Measurements from ENCODE around the gene OTOF.

The OTOF gene

DNA sequence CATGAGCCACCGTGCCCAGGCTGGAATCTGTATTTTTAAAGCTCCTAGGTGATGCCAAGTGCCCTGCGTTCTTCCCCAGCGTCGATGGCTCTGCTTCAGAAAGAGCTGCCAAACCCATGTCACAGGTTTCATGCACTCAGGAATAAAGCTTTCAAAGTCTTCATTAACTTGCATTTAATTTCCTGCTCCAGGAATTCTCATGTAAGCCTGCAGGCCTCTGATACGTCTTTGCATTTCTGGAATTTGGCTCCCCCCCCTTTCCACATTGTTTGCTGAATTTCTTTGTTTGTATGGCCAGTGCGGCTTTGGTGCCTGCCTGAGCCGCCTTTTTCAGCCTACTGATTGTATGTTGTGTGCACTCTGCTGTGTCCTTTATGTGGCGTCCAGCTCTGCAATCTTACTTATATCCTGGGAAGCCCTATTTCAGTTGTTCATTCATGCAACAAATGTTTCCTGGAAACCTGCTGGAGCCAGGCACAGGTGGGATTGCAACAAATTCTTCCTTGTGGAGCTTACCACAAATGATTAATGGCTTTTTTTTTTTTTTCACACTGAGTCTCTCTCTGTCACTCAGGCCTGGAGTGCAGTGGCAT, 17.9 kb upstream of the OTOF start:
- no peak for DNase-seq

DNA sequence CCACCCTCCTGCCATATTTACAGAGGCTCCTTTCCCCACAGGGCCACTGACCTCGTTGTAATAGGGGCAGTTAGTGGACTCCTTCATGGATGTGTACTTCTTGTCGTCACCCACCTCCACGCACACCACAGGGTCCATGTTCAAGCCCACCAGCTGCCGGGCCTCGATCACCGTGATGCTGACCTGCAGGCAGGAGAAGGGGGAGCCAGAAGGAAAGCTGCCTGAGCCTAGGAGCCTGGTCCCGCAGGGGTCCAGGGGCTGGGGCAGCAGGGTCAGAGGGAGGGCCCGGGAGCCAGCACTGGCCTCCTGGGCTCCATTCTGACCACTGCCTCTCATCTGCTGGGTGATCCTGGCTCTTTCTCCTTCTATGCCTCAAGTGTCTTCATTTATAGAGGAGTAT, 17.0 kb upstream of the OTOF start:
- DNase-seq: no peak

DNA sequence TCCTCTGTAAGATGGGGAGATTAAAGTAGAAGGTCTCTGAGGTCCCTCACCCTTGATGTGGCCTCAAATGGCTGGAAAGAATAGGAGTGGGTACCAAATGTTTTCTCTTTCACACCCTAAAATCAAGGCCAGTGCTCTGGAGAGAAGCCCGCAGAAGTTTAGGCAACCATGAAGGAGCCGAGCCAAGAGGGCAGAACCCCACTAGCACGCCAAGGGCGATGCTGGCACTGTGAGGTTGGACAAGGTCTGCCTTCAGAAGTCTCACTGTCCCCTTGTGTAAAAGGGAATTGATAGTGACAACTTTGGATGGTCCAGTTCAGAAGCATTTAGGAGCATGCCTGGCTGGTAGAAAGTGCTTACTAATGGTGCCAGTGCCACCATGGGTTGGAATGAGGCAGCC, 16.3 kb upstream of the OTOF start:
- DNase-seq: no peak

- no peak for DNase-seq
These were observed 15.6 kb upstream of the OTOF start for GRCh38 chr2:26493566-26493965.

DNA sequence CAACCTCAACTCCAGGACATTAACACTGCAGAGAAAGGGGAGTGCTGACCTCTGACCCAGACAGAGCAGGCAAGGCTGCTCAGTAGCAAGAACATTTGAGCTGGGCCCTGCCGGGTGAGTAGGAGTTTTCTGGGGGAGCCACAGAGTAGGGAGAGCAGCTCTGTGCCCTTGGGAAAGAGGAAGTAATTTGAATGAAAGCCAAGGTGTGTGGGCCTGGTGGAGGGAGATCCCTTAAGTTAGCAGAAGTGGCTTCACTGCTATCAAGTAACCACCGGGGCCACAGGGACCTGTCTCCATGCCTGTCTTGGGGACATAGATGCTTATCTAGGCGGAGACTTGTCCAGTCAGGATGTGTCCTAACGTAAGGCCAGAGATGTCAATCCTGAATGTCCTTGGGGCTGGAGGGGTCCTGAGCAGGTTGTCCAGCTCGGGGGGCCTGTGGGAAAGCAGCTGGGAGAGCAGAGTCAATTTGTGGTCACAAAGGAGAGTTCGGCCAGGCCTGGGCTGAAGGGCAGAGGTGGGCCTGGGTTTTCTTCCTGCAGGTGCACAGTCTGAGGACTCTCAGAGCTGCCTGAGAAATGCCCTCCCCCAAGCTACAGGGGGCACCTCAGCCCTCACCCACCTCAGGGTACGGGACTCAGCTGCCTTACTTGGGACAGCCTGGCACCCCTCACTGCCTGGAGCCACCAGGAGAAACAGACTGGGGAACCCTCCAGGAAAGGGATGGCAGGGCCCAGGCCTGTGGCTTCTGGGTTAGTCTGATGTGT, 15.0 kb upstream of the OTOF start:
- DNase-seq: no peak

GRCh38 chr2:26491563-26492167, 13.7 kb upstream of the OTOF start:
- DNase-seq: no peak

DNA sequence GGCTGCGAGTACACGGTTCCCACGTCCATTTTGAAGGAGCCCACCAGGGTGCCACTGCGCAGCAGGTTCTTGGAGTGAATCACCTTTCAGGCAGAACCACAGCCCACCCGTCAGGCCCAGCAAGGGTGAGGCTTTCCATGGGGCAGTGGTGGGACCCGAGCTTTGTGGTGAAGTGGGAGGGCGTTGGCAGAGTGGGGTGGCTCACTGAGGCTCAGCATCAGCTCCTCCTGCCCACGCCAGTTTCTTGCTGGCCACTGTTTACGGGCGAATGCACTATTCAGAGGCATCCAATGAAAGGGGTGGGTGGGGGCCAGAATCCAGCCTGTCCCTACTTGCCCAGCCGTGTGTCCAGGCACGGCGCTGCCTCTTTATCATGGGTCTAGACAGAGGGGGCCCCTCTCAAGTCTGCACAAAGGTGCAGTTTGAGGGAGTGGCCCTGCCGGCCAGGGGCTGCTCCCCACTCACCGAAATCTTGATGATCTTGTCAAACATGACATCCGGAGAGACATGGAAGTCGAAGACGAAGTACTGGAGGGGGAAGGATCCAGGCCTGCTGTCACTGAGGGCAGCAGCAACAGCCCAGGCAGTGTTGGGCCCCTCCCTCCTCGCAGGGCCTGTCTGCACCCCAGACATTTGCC, 11.4 kb upstream of the OTOF start:
- no peak for DNase-seq

DNA sequence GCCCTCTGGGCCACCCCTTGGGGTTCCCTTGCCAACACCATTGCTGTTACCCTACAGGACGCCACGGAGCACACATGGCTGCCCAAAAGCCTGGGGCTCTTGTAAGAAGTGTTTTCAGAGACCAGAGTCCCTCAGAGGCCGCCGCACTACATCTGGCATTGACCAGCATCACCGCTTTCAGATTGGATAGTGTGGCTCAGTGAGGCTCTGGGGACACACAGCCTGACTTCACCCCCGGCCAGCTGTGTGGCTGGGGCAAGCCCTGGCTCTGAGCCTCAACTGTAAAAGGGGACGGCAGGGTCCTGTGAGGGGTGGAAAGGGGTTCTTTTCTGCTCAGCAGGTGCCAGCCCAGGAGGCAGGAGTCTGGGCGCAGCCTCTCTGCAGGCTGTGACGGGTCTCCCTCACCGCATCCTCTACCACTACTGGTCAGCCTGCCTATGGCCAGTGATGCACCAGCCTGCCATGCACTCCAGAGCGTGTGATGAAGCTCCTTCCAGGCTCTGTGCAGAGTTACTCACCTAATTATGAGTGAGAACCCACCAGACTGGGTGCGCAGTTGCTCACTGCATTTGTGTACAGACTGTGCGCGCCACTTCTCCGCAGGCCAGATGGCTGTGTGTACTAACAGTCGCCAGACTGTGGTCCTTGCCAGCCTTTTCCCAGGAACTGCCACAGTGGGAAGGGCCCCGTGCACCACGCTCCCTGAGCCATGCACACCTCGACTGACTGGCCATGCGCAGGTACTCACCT, 10.7 kb upstream of the OTOF start:
- no peak for DNase-seq

GRCh38 chr2:26487192-26487591, 9.3 kb upstream of the OTOF start:
- DNase-seq: no peak

DNA sequence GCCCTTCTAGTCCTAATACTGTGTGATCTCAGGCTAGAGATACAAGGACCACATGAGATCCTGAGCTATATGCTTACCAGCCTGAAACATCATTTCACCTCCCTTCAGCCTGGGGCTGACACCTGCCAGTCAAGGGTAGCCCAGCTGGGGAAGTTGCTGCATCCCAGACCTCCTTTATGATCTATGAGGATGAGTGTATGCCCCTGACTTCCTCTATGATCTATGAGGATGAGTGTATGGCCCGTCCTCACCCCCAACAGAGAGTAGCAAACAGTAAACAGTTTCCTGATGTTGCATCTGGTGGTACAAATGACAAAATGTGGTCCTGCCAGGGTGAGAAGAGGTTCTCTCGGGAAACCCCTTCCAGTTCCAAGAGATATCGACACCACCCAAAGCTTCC, 8.9 kb upstream of the OTOF start:
- no peak for DNase-seq

GRCh38 chr2:26485725-26486418, 7.9 kb upstream of the OTOF start:
- DNase-seq: no peak

DNA sequence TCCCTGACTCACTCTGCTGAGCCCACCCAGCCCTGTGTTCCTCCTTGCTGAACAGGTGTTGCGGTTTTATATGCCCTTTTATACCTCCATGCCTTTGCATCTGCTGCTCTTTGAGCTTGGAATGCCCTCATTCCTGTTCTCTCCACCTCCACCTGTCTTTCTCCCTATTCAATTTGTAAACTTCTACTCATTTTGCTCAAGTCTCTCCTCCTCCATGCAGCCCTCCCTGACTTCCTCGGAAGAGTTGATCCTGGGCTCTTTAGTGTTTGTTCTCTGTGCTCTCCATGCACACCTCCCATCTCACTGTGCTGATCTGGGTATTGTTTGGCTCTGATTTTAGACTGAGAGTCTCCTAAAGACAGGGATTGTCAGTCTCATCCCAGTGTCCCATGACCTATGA, 7.2 kb upstream of the OTOF start:
- no peak for DNase-seq

- DNase-seq: no peak
These were observed 6.7 kb upstream of the OTOF start for GRCh38 chr2:26484579-26484978.

DNA sequence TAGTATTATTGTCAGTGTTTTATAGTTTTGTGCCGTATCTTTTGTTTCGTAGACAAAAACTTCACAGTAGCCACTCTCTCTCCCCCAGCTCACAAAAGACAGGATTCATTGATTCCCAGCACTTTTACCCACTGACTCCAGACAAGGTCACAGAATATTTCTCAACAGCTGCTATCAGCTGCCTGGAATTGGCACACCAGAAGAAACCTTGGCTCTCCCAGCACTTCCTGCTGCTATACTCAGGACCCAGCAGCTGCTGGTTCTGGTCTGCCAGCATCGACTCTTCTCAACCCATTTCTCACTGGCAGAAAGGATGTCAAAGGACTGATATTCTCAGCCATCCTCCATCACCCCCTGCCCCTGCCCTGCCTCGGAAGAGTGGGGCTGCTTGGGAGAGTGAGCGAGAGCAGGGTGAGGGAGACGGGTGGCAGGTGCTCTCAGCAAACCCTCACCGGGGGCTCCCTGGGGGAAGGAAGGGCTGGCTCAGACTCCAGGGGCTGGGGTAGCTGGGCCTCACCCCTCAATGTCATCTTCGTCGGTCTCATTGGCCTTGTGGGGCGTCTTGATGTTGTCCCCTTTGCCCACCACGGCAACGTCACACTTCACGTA, 6.1 kb upstream of the OTOF start:
- DNase-seq: no peak

DNA sequence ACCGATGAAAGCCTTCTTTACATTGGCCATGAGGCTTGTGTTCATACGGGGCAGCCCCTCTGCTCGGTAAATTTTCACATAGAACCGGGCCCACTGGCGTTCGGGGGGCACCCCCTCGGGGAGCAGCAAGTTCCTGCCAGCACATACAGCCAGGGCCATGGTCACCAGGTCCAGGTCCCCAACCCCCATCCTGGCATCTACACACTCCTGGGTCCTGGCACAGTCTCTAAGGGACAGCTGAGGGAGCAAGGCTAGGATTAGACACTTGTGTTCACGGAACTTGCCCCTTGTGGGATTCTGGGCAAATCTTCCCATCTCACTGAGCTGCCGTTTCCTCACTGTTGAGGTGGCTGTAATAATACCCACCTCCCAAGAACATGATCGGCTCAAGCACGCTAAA, 5.6 kb upstream of the OTOF start:
- no peak for DNase-seq

- no peak for DNase-seq
These were observed 5.1 kb upstream of the OTOF start for GRCh38 chr2:26483027-26483326.

GRCh38 chr2:26482211-26483026, 4.5 kb upstream of the OTOF start:
- no peak for DNase-seq

DNA sequence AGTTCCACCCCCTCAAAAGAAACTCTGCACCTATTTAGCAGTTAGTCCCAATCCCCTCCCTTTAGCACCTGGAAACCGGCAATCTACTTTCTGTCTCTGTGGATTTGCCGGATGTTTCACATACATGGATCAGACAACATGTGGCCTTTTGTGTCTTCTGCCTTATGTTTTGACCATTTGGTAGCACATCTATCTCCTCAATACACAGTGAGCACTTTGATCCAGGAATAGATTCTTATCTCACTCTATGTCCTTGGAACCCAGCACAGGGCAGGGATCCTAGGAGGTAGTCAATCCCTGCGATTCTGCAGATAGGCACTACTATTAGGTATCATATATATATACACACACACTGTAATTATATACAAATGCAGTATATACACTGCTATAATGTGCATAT, 3.8 kb upstream of the OTOF start:
- DNase-seq: no peak

DNA sequence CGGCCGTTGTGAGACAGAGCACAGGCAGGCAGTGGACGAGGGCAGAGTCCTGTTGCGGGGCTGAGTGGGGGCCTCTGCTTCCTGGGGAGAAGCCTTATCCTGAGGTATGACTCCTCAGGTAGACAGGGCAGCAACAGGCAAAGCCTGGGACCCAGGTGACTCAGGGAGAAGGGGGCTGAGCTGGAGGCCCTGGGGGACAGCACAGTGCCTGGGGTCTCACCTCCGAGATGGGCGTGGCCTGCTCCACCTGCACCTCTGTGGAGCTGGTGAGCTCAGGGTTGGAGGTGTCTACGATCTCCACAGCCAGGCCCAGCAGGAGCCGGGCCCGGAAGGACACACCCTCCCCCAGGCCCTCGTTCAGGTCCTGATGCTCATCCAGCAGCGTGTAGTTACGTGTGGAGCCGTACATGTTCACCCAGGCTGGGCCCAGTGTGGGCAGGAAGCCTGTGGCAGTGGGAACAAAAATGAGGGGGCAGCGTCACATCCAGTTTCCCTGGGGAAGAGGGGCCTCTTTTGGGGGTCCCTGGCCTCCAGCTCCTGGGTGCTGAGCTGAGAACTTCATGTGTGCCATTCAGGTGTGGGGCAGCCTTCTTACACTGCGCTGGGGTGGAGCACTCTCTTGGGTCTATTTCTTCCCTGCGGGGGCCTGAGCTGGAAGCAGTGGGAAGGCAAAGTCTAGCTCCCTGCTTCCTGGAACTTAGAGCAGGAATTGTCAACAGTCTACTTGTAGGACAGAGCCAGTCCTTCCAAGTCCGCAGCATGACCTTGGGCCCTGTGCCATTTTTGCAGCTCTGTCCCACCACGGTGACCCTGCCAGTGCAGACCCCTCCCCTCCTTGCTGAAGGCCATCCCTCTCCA, 2.9 kb upstream of the OTOF start:
- DNase-seq: no peak

DNA sequence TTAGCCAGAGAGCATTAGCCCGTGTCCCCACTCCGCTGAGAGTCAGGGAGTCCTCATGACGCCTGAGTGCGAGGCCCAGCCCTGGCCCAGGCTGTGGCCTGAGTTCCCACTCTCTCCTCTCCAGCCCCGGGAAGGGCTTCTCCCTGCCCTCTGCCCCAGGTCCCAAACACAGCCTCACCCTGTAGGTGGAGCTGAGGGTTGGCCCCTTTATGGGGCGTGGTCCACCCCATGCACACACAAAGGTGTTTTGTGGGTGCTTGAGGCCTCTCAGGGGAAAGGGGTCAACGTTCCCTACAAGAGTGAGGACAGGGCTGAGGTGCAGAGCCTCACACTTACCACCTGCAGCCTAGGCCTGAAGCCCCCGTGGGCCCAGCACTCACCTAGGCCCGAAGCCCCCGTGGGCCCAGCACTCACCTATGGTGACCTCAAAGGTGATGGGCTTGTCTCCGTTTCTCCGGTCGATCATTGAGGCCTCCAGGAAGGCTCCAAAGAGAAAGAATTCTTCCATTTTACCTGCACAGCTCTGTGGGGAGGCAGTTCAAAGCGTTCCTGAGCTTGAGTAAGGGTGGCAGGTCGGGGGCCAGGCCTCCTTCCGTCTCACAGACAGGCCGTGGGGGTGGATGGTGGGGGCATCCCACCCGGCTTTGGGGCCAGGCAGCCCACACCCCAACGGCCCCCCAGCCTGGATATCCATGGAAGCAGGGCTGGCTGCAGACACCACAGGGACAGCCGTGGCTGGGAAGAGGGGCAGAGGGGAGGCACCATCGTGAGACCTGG, 2.1 kb upstream of the OTOF start:
- no peak for DNase-seq
